Body of pancreas (tissue), 4 donors: ENCODE data around the gene TAF6.

Experiments
- POLR2A ChIP-seq, 3 donors: fragments of 450-650 bp; IDR thresholded peaks; one replicate each; pipeline ENCODE4 v1.6.1; 2016; ENCODE audit warnings: antibody characterized with exemption in 3 of 3, mild to moderate bottlenecking in 2 of 3
- TF ChIP-seq, protein P1 (sequence below), 7 experiments: fragments of 450-650 bp in 4 of 7; fragments of 200-600 bp in 3 of 7; sonication (generic) in 3 of 7; IDR thresholded peaks; one replicate each; pipeline ENCODE4 v1.5.1; 2016 to 2019; ENCODE audit warnings: antibody characterized with exemption in 7 of 7

GRCh38 chr7:100099452-100099851 is 19.7 kb downstream of the TAF6 start:
- TF ChIP-seq, protein P1, sequence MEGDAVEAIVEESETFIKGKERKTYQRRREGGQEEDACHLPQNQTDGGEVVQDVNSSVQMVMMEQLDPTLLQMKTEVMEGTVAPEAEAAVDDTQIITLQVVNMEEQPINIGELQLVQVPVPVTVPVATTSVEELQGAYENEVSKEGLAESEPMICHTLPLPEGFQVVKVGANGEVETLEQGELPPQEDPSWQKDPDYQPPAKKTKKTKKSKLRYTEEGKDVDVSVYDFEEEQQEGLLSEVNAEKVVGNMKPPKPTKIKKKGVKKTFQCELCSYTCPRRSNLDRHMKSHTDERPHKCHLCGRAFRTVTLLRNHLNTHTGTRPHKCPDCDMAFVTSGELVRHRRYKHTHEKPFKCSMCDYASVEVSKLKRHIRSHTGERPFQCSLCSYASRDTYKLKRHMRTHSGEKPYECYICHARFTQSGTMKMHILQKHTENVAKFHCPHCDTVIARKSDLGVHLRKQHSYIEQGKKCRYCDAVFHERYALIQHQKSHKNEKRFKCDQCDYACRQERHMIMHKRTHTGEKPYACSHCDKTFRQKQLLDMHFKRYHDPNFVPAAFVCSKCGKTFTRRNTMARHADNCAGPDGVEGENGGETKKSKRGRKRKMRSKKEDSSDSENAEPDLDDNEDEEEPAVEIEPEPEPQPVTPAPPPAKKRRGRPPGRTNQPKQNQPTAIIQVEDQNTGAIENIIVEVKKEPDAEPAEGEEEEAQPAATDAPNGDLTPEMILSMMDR (IDR thresholded peaks at IDR 0.05) = no peak
- TF ChIP-seq POLR2A (IDR thresholded peaks at IDR 0.05) = no peak
